ENCODE results near the gene REPIN1.
A peak's percentile ranks its signal among the peaks of the same experiment; 100 is the strongest.

Gene REPIN1

GRCh38 chr7:150408393-150409299, 40.0 kb downstream of the REPIN1 start:
- no peak for DNase-seq

- DNase-seq: no peak
Observed at GRCh38 chr7:150409300-150410030, 40.8 kb downstream of the REPIN1 start.

GRCh38 chr7:150410131-150410530, 41.5 kb downstream of the REPIN1 start:
- DNase-seq: no peak

- DNase-seq: no peak
Observed at GRCh38 chr7:150410680-150411346, 42.2 kb downstream of the REPIN1 start.

GRCh38 chr7:150411606-150412005, 43.0 kb downstream of the REPIN1 start:
- no peak for DNase-seq

- DNase-seq: no peak
Observed at GRCh38 chr7:150412016-150412415, 43.4 kb downstream of the REPIN1 start.

GRCh38 chr7:150412518-150413488, 44.2 kb downstream of the REPIN1 start:
- DNase-seq: no peak

GRCh38 chr7:150413640-150414081, 45.0 kb downstream of the REPIN1 start:
- DNase-seq: no peak

GRCh38 chr7:150415161-150416153, 46.8 kb downstream of the REPIN1 start:
- DNase-seq: peak; percentile 16

- DNase-seq: no peak
Observed at GRCh38 chr7:150417239-150417638, 48.6 kb downstream of the REPIN1 start.

GRCh38 chr7:150417863-150418262, 49.2 kb downstream of the REPIN1 start:
- DNase-seq: no peak

GRCh38 chr7:150420242-150420641, 51.6 kb downstream of the REPIN1 start:
- DNase-seq: peak; percentile 4

GRCh38 chr7:150420987-150421674, 52.5 kb downstream of the REPIN1 start:
- peak; percentile 71 for DNase-seq

- no peak for DNase-seq
Observed at GRCh38 chr7:150421831-150422230, 53.2 kb downstream of the REPIN1 start.

Data from NCI-H345 (cell line).